ENCODE data around the gene ENKD1. TPM values are rescaled to one million over a fixed set of nuclear protein-coding genes. Genes with fewer than 3 reads are reported as not detected.

ENKD1 gene
- total RNA-seq, 2 donors from 2014 or later = 20.6 to 29.1 TPM

DNA sequence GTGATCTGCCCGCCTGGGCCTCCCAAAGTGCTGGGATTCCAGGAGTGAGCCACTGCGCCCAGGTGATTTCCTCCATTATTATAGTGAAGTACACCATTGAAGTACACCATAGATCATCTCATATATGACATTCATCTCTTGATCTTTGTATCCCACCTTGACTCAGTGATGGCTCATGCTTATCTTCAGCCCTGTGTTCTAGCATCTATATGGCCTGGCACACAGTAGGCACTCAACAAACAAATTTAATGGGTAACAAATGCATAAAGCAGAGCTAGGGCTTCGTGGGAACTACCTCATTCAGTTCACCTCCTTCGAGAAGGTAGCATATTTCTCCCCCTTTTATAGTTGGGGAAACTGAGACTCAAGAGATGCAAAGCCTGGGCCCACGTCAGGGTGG, 952 bp downstream of the ENKD1 start:
- Histone ChIP-seq H3K9me3 (no peaks in the 10 kb centered on the region), H3K4me3 (peak overlapping the region; percentile 67 to 85), H3K27ac (no peak overlapping the region), H3K27me3 (replicated peaks; ENCODE audit: insufficient read depth) (no peaks in the 10 kb centered on the region), H3K36me3 (no peaks in the 10 kb centered on the region), H3K4me1 (replicated peaks) (peaks cover 11% of the 10 kb centered on the region)
- TF ChIP-seq, protein P1, sequence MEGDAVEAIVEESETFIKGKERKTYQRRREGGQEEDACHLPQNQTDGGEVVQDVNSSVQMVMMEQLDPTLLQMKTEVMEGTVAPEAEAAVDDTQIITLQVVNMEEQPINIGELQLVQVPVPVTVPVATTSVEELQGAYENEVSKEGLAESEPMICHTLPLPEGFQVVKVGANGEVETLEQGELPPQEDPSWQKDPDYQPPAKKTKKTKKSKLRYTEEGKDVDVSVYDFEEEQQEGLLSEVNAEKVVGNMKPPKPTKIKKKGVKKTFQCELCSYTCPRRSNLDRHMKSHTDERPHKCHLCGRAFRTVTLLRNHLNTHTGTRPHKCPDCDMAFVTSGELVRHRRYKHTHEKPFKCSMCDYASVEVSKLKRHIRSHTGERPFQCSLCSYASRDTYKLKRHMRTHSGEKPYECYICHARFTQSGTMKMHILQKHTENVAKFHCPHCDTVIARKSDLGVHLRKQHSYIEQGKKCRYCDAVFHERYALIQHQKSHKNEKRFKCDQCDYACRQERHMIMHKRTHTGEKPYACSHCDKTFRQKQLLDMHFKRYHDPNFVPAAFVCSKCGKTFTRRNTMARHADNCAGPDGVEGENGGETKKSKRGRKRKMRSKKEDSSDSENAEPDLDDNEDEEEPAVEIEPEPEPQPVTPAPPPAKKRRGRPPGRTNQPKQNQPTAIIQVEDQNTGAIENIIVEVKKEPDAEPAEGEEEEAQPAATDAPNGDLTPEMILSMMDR (IDR thresholded peaks at IDR 0.05) = no peak
- TF ChIP-seq POLR2A (IDR thresholded peaks at IDR 0.05) (no peak), POLR2AphosphoS5 (IDR thresholded peaks at IDR 0.05) (no peak)
- 72% methylated on average over 5 of the region's 5 CpGs for WGBS
- no peak for DNase-seq (ENCODE audit: low spot score)
- intact Hi-C loops (cut with DNase I) = loop anchor here (10.0 kb wide), 1 partner anchor 141 kb away; the partner anchor contains the start of gene RIPOR1

DNA sequence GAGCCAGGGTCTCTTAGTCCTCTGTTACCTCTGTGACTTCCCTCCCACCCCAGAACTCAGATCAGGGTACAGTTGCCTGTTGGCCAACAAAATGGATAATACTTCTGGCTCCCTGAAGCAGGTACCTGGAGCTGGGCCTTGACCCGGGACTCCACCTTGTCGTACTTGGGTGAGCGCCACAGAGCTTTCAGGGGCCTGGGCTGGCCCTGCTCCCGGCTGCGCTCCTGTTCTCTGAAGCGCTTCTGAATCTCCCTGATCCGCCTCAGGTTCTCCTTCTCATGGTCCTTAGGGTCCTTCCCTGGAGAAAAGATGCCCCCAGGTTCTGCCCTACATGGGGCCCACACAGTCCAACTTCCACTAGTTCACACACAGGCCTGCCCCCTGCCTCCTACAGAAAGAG, 1.7 kb downstream of the ENKD1 start:
- TF ChIP-seq POLR2A (IDR thresholded peaks at IDR 0.05) (no peak), POLR2AphosphoS5 (IDR thresholded peaks at IDR 0.05) (no peak)
- TF ChIP-seq, protein P1 (IDR thresholded peaks at IDR 0.05) = no peak

DNA sequence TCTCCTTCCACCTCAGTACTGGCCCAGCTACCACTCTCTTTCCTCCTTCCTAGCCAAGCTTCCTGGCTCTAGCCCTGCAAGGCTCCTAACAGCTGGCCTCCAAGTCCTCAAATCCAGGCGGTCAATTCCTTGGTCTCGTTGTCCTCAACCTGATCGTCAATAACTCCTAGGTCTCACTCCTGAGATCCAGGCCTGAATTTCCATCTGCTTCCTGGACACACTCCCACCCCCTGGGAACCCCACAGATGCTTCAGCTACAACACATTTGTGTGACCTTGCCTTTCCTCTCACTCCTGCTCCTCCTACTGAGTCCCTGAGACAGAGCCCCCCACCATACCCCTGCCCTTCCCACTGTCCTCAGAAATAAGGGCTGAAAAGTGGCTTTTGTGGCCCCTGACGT, 2.3 kb downstream of the ENKD1 start:
- 83% methylated on average over 4 of the region's 4 CpGs for WGBS
- no peaks in the 10 kb centered on the region for H3K36me3 ChIP-seq
- no peaks in the 10 kb centered on the region for H3K27me3 ChIP-seq (replicated peaks; ENCODE audit: insufficient read depth)
- no peaks in the 10 kb centered on the region for H3K9me3 ChIP-seq
- H3K27ac ChIP-seq = no peak overlapping the region
- TF ChIP-seq, protein P1 (IDR thresholded peaks at IDR 0.05) = no peak
- TF ChIP-seq POLR2AphosphoS5 (IDR thresholded peaks at IDR 0.05) = no peak
- no peak for TF ChIP-seq POLR2A (IDR thresholded peaks at IDR 0.05)
- no peak overlapping the region for H3K4me3 ChIP-seq
- intact Hi-C loops (cut with DNase I) = loop anchor here (5.0 to 10.0 kb wide), 2 partner anchors 139 to 178 kb away; partner anchors contain the start of genes RIPOR1 and THAP11
- H3K4me1 ChIP-seq (replicated peaks) = peaks cover 11% of the 10 kb centered on the region
- no peak for DNase-seq (ENCODE audit: low spot score)

More for the DNA sequence above, 1.7 kb downstream of the ENKD1 start:
- H3K36me3 ChIP-seq = no peaks in the 10 kb centered on the region
- no peaks in the 10 kb centered on the region for H3K9me3 ChIP-seq
- intact Hi-C loops (cut with DNase I) = loop anchor here (5.0 to 10.0 kb wide), 2 partner anchors 140 to 177 kb away; partner anchors contain the start of genes RIPOR1 and THAP11
- WGBS = 93% methylated on average over 7 of the region's 7 CpGs
- no peak overlapping the region for H3K27ac ChIP-seq
- H3K4me1 ChIP-seq (replicated peaks) = peaks cover 11% of the 10 kb centered on the region
- no peak for DNase-seq (ENCODE audit: low spot score)
- no peaks in the 10 kb centered on the region for H3K27me3 ChIP-seq (replicated peaks; ENCODE audit: insufficient read depth)
- no peak overlapping the region for H3K4me3 ChIP-seq

DNA sequence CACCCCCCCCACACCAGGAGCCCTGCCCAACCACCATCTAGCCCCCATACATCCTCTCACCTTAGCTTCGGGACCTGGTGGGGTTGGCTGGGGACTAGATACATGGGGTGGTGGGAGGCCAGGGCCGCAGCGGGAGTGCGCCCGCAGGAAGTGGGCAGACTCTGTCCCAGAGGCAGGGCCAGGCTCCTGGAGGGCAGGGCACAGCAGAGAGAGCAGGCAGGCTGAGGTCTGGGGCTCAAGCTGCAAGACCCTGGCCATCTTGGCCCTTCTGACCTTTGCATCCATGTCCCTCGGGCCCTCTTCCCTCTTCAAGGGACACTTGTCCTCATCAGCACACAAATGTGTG, 2.7 kb downstream of the ENKD1 start:
- peaks cover 11% of the 10 kb centered on the region for H3K4me1 ChIP-seq (replicated peaks)
- no peak overlapping the region for H3K27ac ChIP-seq
- H3K36me3 ChIP-seq = no peaks in the 10 kb centered on the region
- no peaks in the 10 kb centered on the region for H3K27me3 ChIP-seq (replicated peaks; ENCODE audit: insufficient read depth)
- TF ChIP-seq, protein P1 (IDR thresholded peaks at IDR 0.05) = no peak
- TF ChIP-seq POLR2A (IDR thresholded peaks at IDR 0.05) = no peak
- no peak for TF ChIP-seq POLR2AphosphoS5 (IDR thresholded peaks at IDR 0.05)
- DNase-seq (ENCODE audit: low spot score) = no peak
- intact Hi-C loops (cut with DNase I) = loop anchor here (5.0 to 10.0 kb wide), 2 partner anchors 139 to 178 kb away; partner anchors contain the start of genes RIPOR1 and THAP11
- H3K4me3 ChIP-seq = no peak overlapping the region
- H3K9me3 ChIP-seq = no peaks in the 10 kb centered on the region
- WGBS = 92% methylated on average over 6 of the region's 6 CpGs

All from prostate gland (tissue), 2 donors.